Fibroblast of lung (primary cell): ENCODE results near the gene CLN5.

ENCODE experiments used
- EZH2 ChIP-seq: IDR thresholded peaks from 2 replicates; pipeline ENCODE4 v1.5.1; 2012; ENCODE audit warnings: low read length, control low read depth, mild to moderate bottlenecking; ENCODE audit errors: missing control alignments
- TF ChIP-seq, protein P1 (sequence below), 2 donors: IDR thresholded peaks in 1 of 2; conservative IDR thresholded peaks in 1 of 2; 1 replicate in 1 of 2; 2 replicates in 1 of 2; pipeline ENCODE4 v1.5.1; 2011 to 2012; ENCODE audit warnings: low read length in 2 of 2, control low read depth in 1 of 2, inconsistent platforms in 1 of 2, low read depth in 1 of 2, mild to moderate bottlenecking in 1 of 2

DNA sequence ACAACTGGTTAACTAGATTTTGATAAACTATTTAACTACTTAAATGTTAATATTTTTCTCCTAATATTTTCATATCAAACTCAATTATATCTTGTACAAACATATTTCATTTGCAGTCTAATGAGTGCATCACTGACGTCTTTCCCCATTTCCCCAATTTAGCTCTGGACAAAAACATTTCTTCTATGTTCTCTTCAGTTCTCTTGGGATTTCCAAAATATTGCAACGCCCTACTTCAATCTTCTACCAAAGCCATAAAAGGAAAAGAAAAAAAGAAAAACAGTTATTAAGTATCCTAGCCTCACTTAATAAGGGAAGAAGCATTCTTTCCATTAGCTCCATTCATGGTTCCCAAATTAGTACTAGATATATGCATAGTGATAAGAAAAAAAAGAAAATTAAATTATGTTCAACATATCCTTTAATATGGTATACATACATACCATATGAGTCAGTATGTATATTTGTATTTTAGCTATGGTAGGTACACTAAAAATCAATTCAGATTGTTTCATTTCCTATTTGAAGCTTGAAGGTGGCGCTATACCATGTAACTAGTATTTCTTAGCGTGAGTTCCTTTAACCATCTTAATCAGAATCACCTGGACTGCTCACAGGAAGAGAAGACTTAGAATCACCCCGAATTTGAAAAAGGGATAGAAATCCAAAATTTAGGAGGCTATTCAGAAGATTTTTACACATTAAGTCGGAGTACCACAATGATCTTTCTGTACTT lies 25.2 kb downstream of the CLN5 start:
- no peak for TF ChIP-seq EZH2
- TF ChIP-seq, protein P1, sequence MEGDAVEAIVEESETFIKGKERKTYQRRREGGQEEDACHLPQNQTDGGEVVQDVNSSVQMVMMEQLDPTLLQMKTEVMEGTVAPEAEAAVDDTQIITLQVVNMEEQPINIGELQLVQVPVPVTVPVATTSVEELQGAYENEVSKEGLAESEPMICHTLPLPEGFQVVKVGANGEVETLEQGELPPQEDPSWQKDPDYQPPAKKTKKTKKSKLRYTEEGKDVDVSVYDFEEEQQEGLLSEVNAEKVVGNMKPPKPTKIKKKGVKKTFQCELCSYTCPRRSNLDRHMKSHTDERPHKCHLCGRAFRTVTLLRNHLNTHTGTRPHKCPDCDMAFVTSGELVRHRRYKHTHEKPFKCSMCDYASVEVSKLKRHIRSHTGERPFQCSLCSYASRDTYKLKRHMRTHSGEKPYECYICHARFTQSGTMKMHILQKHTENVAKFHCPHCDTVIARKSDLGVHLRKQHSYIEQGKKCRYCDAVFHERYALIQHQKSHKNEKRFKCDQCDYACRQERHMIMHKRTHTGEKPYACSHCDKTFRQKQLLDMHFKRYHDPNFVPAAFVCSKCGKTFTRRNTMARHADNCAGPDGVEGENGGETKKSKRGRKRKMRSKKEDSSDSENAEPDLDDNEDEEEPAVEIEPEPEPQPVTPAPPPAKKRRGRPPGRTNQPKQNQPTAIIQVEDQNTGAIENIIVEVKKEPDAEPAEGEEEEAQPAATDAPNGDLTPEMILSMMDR (conservative IDR thresholded peaks at IDR 0.05 in 1 of 2, IDR thresholded peaks at IDR 0.05 in 1 of 2; ENCODE audit: low read depth in 1 of 2, low read length in 2 of 2), result no peak
